HG03196 (cell line): ENCODE measurements around the gene KLF2.
"Not testable (repeated sequence)": the region's sequence is repeated elsewhere in the genome, so short reads cannot be mapped to it uniquely, and the experiment has no call there.

Source experiments
- ATAC-seq: cut with Tn5 transposase; IDR thresholded peaks from one replicate; pipeline ENCODE4 v1.9.1; 2021; ENCODE audit not compliant: unreplicated experiment

Gene KLF2

DNA sequence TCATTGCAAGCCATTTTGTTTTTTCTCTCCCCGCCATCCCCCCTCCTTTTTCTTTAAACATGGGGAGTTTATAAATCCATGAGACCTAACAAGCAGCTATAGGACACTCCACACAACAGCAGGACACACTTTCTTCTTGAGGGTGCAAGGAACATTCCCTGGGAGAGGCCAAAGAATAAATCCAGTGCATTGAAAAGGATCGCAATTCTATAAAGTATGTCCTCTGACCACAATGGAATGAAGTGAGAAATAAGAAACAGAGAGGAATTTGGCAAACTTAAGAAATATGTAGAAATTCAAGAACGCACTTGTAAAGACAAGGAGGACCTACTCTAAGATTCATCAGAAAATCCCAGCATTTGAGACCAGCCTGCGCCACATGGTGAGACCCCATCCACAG lies 11.9 kb downstream of the KLF2 start:
- ATAC-seq: no peak

DNA sequence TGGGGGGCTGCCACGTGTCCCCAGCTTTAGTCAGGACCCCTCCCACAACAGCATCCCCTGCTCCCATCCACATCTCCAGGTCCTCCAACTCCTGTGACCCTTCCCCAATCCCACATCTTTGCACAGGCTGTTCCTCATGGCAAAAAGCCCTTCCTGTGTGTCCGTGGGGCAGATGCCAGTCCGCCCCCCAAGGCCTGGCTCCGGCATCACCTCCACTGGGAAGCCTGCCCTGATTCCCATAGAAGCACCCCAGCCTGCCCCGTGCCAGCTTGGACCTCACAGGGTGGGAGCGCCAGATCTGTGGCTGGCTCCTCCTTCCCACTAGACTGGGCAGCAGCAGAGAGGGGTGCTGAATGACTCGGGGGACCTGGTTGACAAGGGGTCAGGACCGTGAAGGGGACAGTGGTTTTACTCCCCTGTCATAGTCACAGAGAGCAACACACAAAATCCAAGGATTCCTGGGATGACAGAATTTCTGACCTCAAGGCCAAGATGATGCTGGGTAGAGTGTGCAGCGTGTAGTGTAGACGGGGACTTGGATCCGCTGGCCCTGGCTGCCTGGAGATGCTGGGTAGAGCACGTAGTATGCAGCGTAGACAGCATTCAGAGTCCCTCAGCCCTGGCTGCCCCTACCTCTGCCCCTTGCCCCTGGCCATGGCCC lies 13.3 kb downstream of the KLF2 start:
- no peak for ATAC-seq

DNA sequence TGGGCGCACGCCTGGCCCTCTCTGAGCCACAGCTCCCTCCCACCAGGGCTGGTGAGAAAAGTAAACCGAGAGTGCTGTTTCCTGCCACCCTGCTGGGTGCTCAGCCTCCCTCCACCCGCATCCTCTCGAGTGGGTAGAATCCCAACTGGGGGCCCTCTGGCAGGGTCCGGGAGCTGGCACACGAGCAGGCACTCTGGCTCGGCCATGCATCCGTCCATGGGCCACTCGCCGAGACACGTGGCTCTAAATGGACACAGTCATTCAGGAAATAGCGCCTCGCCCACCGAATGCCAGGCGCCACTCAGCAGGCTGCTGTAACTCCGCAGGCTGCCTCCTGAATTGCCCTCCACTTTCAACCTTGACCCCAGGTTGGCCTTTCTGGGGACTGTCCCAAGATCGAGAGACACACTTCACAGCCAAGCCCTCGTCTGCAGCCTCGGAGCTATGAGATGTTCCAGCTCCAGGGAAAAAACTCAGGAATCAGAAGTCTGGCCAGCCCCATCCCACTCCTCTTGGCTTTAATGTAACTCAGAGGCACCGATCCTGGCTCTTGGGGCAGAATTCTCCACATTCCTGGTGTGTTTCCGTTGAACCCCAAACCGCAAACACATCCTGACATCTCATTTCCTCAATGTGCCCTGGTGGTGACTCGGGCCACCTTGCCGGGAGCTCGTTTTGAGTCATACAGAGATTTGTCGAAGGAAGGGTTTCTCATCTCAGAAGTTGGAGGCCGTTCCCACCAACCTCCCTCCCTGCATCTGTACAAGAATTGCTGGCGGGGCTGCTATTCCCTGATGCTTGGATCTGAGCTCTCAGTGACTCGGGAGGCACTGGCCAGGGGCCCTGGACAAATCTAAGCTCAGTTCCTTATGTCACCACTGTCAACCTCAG lies 14.1 kb downstream of the KLF2 start:
- no peak for ATAC-seq

DNA sequence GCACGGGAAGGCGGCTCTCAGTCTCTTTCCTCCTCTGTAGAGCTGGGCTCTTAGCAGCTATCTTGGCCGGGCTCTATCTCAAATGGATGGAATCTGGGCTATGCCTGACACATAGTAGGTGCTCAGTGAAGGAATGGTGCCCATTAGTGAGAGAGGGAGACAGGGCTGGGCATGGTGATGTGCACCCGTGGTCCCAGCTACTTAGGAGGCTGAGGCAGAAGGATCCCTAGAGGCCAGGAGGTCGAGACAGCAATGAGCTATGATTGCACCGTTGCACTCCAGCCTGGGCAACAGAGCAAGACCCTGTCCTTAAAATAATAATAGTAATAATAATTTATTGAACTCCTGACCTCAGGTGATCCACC lies 14.7 kb downstream of the KLF2 start:
- no peak for ATAC-seq

DNA sequence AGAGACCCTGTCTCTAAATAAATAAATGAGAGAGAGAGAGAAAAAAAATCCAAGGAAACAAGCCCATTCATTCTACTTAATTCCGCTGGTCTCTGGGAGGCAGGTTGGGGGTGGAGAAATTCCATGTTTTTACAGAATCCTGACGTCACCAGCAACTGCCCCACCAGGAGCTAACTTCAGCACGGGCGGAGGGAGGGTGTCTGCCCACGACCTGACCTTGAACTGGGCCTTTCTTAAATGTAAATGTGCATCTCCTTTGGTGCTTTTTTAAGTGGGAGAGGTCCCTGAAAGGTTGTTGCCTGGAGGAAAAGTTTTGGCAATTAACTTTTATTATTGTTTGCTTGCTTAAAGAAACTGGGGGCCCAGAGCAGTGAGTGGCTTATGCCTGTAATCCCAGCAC lies 15.5 kb downstream of the KLF2 start:
- ATAC-seq: no peak

DNA sequence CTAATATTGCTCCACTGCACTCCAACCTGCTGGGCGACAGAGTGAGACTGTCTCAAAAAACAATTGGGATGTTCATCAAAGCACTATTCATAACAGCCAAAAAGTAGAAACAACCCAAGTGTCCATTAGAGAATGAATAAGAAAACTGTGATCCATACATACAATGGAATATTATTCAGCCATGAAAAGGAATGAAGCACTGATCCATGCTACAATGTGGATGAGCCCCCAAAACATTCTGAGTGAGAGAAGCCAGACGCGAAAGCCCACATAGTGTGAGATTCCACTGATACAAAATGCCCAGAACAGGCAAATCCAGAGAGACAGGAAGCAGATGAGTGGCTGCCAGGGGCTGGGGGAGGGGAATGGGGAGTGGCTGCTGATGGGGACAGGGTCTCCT lies 16.0 kb downstream of the KLF2 start:
- no peak for ATAC-seq

DNA sequence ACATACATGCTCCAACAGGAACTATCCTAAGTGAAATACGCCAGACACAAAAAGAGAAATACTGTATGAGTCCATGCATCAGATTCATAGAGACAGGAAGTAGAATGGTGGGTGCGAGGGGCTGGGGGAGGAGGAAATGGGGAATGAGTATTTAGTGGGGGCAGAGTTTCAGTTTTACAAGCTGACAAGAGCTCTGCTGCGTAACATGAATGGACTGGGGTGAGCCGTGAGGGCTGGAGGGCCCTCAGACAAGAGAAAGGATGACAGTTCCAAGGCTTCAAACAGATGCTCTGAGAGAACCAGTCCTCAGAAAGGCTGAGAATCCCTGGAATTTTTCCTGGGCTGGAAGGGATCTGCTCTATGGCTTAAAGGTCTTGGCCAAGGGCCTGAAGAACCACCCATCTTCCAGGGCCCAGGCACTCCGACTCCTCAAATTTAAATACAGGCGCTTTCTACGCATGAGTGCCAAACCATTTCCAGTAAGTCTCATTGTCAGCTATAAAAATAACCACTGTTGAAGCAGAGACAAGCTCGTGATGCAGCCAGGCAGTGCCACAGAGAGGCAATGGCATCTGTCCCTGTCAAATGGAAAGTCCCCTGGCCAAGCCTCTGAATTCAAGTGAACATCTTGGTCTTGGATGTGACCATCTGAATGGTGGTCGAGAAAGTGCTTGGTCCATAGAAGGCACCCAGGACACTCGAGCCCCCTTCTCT lies 17.5 kb downstream of the KLF2 start:
- peak; percentile 61 for ATAC-seq

DNA sequence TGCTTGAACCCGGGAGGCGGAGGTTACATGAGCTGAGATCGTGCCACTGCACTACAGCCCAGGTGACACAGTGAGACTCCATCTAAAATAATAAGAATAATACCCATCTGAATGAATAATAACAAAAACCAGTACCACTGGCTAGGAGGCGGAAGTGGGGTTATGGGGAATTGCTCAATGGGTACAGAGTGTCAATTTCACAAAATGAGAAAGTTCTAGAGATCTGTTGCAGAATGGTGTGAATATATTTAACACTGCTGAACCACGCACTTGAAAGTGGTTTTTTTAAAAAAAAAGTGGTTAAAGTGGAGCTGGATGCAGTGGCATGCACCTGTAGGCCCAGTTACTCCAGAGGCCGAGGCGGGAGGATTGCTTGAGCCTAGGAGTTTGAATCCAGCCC lies 18.5 kb downstream of the KLF2 start:
- no peak for ATAC-seq

DNA sequence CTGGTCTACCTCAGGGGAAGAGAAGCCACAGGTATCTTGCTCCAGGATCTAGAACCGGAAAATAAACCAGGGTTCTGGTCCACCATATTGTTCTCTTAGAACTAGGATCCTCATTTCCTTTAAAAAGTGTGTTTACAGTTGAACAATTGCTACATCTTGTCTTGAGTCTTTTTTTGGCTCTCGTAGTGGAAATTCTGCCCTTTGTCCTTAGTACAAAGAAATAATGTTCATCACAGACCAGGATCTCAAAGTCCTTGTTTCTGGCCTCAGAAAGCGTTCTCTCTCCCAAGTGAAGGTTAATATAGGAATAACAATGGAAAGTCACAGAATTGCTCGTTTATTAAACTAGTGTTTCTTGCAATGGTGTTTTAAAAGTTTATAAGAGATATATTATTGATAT lies 20.8 kb downstream of the KLF2 start:
- no peak for ATAC-seq

DNA sequence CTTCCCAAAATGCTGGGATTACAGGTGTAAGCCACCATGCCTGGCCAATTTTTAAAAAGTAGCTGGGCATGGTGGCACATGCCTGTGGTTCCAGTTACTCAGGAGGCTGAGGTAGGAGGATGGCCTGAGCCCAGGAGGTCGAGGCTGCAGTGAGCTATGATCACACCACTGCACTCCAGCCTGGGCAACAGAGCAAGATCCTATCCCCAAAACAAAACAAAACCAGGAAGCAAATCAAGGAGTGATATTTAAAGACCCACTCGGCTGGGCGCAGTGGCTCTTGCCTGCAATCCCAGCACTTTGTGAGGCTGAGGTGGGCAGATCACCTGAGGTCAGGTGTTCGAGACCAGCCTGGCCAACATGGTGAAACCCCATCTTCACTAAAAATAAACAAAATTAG lies 22.5 kb downstream of the KLF2 start:
- ATAC-seq: not testable (repeated sequence)

DNA sequence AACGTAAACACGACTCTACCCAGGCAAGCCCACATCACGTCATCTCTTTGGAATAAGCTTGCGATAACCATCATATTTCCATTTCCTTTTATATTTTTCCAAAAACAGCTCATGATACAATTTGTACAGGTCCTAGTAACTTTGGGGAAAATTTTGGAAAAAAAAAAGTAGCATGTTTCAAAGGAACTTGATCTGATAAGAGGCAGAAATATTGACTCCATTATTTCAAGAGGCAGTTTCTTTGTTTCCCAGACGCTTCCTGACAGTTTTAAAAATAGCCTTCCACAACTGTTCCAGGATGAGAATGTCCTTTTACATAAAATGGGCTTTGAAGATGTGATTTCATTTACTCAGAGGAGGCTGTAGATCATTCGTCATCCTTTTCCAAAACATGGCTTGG lies 23.1 kb downstream of the KLF2 start:
- no peak for ATAC-seq

DNA sequence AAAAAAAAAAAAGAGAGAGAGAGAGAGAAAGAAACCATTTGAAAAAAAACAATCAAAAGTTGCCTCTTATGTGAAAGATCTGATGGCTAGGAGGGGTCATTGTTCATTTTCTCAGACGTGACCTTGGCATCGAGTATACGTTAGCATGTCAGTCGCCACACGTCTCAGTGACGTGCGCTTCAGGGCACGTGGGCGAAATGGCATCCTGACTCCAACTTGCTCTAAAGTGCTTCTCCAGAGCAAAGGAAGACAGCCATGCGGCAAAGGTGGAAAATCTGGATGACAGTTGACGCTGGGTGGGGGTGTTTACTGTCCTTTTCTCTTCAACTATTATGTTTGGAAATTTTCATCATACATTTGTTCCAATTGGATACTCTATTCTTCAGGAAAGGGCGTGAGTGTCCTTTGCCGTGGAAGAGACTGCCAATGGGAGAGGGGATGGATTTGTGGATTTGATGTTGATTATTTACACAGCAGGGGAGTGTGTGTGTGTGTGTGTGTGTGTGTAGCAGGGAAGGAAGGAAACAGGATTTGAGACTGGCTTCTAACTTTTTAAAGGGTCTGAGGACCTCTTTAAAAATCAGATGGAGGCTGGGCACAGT lies 25.0 kb downstream of the KLF2 start:
- no peak for ATAC-seq

DNA sequence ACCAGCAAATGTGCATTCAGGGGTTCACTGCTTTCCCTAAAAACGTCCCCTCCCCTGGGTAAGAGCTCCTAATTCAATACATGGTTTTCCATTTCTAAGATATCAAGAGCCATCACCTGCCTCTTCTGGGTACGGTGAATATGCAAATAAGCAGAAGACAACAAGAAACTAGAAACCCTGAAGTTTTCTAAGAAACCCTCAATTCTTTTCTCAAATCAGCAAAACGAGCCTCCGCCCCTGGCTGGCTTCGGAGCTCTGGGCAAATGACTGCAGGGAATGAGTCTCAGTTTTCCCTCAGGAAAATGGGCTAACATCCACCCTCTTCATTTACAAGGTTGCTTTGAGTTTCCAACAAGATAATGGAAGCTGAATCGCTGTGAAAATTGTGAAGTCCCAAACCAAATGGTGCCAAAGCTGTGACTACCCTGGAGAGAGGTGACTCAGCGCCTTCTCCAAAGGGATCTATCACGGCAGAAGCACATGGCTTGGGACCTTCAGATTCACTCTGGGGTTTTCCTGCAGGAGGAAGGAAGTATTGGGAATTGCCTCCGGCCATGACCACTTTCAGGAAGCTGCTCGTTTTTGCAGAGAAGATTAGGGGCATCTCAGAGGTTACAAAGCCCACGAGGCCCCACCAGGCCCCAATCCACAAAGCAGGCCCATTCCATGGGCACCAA lies 26.6 kb downstream of the KLF2 start:
- no peak for ATAC-seq

DNA sequence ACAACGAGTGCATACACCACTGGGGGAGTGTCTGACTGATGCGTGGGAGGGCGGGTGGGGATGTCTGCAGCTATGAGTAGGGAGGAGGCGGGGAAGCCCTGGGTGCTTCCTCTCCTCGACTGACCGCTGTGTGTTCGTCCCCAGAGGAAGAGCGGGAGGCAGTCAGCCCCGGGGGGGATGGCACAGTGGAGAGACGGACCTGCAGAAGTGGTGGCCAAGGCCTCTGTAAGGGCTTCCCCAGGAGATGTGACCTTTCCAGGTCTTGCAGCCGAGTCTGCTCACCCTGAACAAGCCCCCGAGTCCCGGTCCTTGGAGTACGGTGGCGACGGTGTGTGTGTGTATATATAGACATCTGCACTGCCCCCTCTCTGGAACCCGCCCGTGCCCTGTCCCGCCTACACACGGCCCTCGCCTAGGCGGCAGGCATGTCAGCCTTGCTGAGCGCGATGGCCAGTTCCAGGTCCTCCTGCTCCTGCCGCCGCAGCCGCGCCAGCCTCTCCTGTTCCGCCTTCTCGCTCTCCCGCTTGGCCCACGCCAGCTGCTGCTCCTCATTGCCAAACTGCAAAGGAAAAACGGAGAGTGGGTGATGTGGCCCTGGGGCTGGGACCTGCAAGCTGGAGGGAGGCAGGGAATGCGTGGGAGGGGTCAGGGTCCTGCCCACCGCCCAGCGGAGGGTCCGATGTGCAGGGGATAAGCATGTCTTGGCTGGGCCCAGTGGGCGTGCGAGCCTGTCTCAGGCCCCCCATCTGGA lies 30.8 kb downstream of the KLF2 start:
- ATAC-seq: no peak

DNA sequence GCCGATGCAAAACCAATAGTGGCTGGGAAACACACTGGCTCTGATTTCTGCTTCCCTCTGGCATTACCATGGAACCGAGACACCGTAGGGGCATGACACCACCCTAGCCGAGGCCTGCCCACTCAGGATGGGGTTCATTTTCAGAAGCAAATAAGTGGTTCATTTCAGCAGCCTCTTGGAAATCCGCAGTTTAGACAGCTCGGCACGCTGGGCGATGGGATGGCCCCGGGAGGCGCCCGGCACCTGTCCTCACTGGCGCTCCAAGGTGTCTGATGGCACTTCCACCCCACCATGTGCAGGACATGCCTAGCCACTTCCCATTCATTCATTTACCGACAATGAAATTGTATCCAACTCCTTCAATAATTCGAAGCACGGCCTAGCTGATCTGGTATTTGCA lies 33.8 kb downstream of the KLF2 start:
- ATAC-seq: no peak

DNA sequence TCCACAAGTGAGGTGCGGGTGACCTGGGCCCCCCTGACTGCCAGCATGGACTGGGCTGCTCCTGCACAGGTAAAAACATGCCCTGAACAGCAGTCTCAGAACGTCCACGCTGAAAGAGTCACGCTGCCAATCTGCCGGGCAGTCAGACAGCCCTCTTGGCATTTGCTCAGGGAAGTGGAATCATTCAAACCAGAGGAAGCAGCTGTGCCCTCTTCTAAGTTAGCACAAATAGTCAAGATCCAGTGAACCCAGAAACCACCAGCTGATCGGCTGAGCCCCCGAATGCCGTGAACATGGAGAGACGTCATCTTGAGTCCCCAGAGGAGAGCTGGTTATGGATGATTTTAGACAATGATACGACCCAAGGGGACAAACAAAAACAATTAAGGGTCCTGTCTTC lies 34.4 kb downstream of the KLF2 start:
- no peak for ATAC-seq

DNA sequence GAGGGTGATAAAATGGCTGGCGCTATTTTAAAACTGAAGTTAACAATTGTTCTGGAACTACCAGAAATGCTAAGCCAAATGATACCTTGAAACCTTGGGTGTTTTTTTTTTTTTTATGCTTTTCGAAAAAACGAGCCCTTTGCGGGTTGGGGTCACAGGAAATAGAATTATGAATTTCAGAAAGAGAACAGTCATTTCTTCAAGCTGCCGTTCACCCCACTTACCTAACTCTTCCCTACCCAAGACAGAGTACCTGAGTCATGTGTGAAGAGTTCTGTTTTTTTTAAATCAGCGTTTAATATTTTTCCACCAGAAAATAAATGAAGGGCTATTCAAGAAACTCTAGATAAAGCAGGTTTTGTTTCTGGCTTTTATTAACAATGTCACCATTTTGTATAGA lies 35.3 kb downstream of the KLF2 start:
- no peak for ATAC-seq

DNA sequence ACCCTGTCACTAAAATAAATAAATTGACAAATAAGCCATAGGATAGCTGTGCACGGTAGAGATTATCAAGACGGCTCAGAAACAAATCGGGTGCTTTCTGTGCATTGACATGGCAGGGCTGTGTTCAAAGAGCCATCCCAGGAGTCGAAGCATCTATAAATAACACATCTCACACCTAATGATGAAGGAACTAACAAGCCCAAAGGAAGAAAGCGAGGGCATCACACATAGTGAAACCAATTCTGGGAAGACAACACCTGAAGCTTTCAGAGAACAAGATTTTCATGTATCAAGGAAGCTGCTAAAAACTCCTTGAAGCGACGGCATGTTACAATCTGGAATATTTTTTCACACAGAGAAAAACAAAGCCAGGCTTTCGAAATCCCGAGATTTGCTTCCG lies 36.1 kb downstream of the KLF2 start:
- ATAC-seq: no peak

DNA sequence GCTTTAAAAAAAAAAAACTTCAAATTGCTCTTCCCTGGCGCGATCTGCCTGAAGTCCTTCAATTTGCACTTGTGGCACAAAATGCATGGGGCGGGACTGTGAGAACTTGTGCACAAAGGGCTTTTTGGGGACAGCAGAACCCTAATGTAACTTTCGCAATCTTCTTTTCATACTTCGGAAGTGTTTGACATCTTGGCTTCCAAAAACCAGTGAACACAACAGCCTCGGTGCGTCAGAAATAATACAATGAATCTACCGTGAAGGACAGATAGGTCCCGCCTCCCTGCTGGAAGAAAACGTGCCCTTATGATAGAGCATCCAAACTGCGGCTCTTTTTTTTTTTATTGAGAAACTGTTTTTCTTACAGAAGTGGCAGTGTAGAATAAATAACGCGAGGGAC lies 36.6 kb downstream of the KLF2 start:
- ATAC-seq: no peak

DNA sequence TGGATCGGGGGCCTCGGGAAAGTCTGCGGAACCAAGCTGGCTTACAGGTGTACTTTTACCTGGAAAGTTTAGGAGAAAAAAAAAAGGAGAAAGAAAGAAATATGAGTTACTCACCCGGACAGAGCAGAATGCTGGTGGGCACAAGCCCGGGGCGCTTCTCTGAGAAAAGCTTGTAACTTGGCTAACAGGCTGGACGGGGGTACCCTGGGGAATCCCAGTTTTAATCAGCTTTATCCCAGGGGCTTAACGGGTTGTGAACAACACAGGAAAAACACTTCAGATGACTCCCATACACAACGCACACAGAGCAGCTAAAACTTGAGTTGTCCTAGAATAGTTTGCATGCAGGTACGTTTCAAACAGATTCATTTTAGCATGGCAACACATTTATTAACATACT lies 37.3 kb downstream of the KLF2 start:
- no peak for ATAC-seq
